HepG2 (cell line): Measurements from ENCODE around the gene SOX9. TPM values are rescaled to one million over a fixed set of nuclear protein-coding genes. Genes with fewer than 3 reads are reported as not detected.
A peak's percentile ranks its signal among the peaks of the same experiment; 100 is the strongest.

ENCODE experiments used
- CBX2 ChIP-seq, 2 experiments: fragments of 200-600 bp in 1 of 2; sonication (generic); formaldehyde crosslinking in 1 of 2; IDR thresholded peaks; 2 replicates each; pipeline versions ENCODE4 v1.7.0 to v1.8.1; 2018 to 2022; ENCODE audit warnings: low read depth in 2 of 2, low read length in 1 of 2, mild to moderate bottlenecking in 1 of 2, missing genetic modification reagents in 1 of 2
- CREB1 ChIP-seq, 2 experiments: fragments of 450-650 bp in 1 of 2; IDR thresholded peaks; 2 replicates each; pipeline ENCODE4 v1.6.1; 2016 to 2017; ENCODE audit warnings: control low read depth in 1 of 2, mild to moderate bottlenecking in 1 of 2, missing compliant biosample characterization in 1 of 2, missing genetic modification characterization in 1 of 2
- DPF2 ChIP-seq: sonication (generic); formaldehyde crosslinking; IDR thresholded peaks from 2 replicates; pipeline ENCODE4 v1.4.0; 2020; ENCODE audit warnings: mild to moderate bottlenecking, low read depth, missing genetic modification reagents, borderline replicate concordance
- EEA1 ChIP-seq: sonication (generic); formaldehyde crosslinking; IDR thresholded peaks from 2 replicates; pipeline ENCODE4 v1.5.1; 2020; ENCODE audit warnings: mild to moderate bottlenecking, missing genetic modification reagents, borderline replicate concordance
- ERF ChIP-seq: IDR thresholded peaks from 2 replicates; pipeline ENCODE4 v1.6.1; 2018; ENCODE audit warnings: missing biosample characterization, missing genetic modification reagents
- KDM3A ChIP-seq: IDR thresholded peaks from 2 replicates; pipeline ENCODE4 v1.6.1; 2018; ENCODE audit warnings: low read depth, missing compliant biosample characterization
- NR2C2 ChIP-seq: sonication (generic); formaldehyde crosslinking; IDR thresholded peaks from 2 replicates; pipeline ENCODE4 v1.4.0; 2020; ENCODE audit warnings: missing genetic modification reagents, mild to moderate bottlenecking, moderate library complexity, borderline replicate concordance
- PRPF4 ChIP-seq: fragments of 200-400 bp; formaldehyde crosslinking; IDR thresholded peaks from 2 replicates; pipeline ENCODE4 v1.6.1; 2016; ENCODE audit warnings: low read length, low read depth; ENCODE audit not compliant: poor library complexity, severe bottlenecking
- TP53 ChIP-seq: sonication (generic); formaldehyde crosslinking; conservative IDR thresholded peaks from 2 replicates; pipeline ENCODE4 v1.4.0; 2020; ENCODE audit warnings: missing genetic modification reagents
- ZMAT3 ChIP-seq: sonication (generic); formaldehyde crosslinking; conservative IDR thresholded peaks from 2 replicates; pipeline ENCODE4 v1.7.0; 2021; ENCODE audit warnings: missing genetic modification reagents
- ZNF224 ChIP-seq: sonication (generic); formaldehyde crosslinking; IDR thresholded peaks from 2 replicates; pipeline ENCODE4 v1.5.0; 2020; ENCODE audit warnings: mild to moderate bottlenecking, missing genetic modification reagents
- ZNF282 ChIP-seq: fragments of 450-650 bp; IDR thresholded peaks from 2 replicates; pipeline ENCODE4 v1.6.1; 2018; ENCODE audit not compliant: partially characterized antibody
- ZNF350 ChIP-seq: sonication (generic); formaldehyde crosslinking; IDR thresholded peaks from 2 replicates; pipeline ENCODE4 v1.4.0; 2020; ENCODE audit warnings: mild to moderate bottlenecking, low read depth, missing genetic modification reagents, borderline replicate concordance
- ZNF737 ChIP-seq: sonication (generic); formaldehyde crosslinking; IDR thresholded peaks from 2 replicates; pipeline ENCODE4 v1.5.0; 2020; ENCODE audit warnings: missing genetic modification reagents, mild to moderate bottlenecking, borderline replicate concordance
- ZNF792 ChIP-seq: IDR thresholded peaks from 2 replicates; pipeline ENCODE4 v1.6.1; 2016
- polyA plus RNA-seq, 8 experiments: library from polyadenylated mRNA; depleted of rRNA in 3 of 8; stranded (reverse) in 7 of 8; unstranded in 1 of 8; fragments of >200 nt; fragmentation: Illumina TruSeq in 4 of 8; extraction: Trizol in 4 of 8; gene quantifications; 2 replicates each; pipeline versions ENCODE4 v1.2.1 to v1.2.3, GENCODE V29; 2011 to 2016; ENCODE audit warnings: low read depth in 4 of 8, missing spikeins in 1 of 8, mixed read lengths in 1 of 8; ENCODE audit not compliant: insufficient read depth in 1 of 8
- total RNA-seq, 5 experiments: library from RNA; depleted of rRNA; stranded (reverse); fragments of >200 nt; fragmentation: Illumina TruSeq; extraction: Trizol; gene quantifications; 2 replicates each; pipeline ENCODE4 v1.2.3, GENCODE V29; 2016; ENCODE audit warnings: low read depth in 1 of 5
- TF ChIP-seq, protein P1 (sequence below): sonication (generic); formaldehyde crosslinking; IDR thresholded peaks from 2 replicates; pipeline ENCODE4 v1.4.0; 2020; ENCODE audit warnings: mild to moderate bottlenecking, low read depth, missing genetic modification reagents
- TF ChIP-seq, protein P2 (sequence below): sonication (generic); formaldehyde crosslinking; IDR thresholded peaks from 2 replicates; pipeline ENCODE4 v1.5.0; 2020; ENCODE audit warnings: mild to moderate bottlenecking, missing genetic modification reagents
- TF ChIP-seq, protein P3 (sequence below): sonication (generic); formaldehyde crosslinking; IDR thresholded peaks from 2 replicates; pipeline ENCODE4 v1.8.0; 2022; ENCODE audit warnings: mild to moderate bottlenecking, missing genetic modification reagents, moderate library complexity
- TF ChIP-seq, protein P4 (sequence below): sonication (generic); formaldehyde crosslinking; IDR thresholded peaks from 2 replicates; pipeline ENCODE4 v1.4.0; 2020; ENCODE audit warnings: missing genetic modification reagents
- TF ChIP-seq, protein P5 (sequence below): sonication (generic); formaldehyde crosslinking; IDR thresholded peaks from 2 replicates; pipeline ENCODE4 v1.5.0; 2020; ENCODE audit warnings: missing genetic modification reagents

Gene SOX9
- total and polyA plus RNA-seq, 2 of the 13 experiments (the other 11 are each of a cell fraction or from before 2014, with no cell fraction given) = 16.1 to 27.6 TPM

DNA sequence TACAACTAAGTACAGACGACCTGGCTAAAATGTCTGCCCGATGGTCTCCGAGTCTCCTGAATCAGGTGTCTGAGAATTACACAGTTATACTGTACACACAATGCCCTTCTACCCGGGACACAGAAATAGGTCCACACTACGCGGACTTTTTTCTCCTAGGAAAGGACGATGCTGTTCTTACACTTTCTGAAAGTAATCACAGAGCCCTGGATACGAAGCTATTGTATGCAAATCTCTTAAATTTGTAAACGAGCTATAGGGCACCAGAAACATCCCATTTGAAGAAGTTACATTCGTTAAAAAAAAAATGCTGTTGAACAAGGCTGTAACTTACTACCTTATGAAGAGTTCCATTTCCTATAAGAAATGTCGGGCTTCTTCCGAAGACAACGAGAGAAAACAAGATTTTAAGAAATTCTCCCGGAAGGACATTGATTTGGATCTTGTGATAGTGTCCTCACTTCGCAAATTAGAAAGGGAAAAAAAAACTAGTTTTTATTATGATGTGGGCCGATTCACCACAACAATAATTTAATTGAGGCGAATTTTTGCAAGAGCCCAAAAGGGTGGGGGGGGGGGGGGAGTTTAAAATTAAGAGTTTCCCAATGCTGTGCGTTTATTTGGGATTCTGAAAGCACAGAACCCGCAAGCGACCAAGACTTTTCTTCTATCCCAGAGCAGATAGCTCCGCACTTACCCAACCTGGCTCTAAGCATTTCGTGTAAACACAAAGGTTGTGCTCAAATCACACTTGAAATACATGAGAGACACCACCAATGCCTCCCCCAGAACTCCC is 1.5 kb upstream of the SOX9 start (continued):
- TF ChIP-seq KDM3A (CRISPR knock-in tag) (no peak), ZNF737 (CRISPR knock-in tag) (no peak), ZNF350 (CRISPR knock-in tag) (no peak), CREB1 (IDR thresholded peaks at IDR 0.05) (no peak), CREB1 (CRISPR knock-in tag; IDR thresholded peaks at IDR 0.05) (0 out of 2 replicates have a peak, but pooled peaks have one; percentile 22), ZMAT3 (CRISPR knock-in tag) (no peak), NR2C2 (CRISPR knock-in tag) (no peak), CBX2 (IDR thresholded peaks at IDR 0.05; ENCODE audit: low read depth, low read length) (peak; percentile 99), CBX2 (CRISPR knock-in tag; IDR thresholded peaks at IDR 0.05; ENCODE audit: low read depth) (no peak), EEA1 (CRISPR knock-in tag) (no peak), ZNF224 (CRISPR knock-in tag) (no peak), PRPF4 (no peak), TP53 (CRISPR knock-in tag) (no peak), ZNF282 (no peak), ERF (0 out of 2 replicates have a peak, but pooled peaks have one; percentile 3), ZNF792 (CRISPR knock-in tag) (no peak), DPF2 (CRISPR knock-in tag) (no peak)
- TF ChIP-seq, protein P1, sequence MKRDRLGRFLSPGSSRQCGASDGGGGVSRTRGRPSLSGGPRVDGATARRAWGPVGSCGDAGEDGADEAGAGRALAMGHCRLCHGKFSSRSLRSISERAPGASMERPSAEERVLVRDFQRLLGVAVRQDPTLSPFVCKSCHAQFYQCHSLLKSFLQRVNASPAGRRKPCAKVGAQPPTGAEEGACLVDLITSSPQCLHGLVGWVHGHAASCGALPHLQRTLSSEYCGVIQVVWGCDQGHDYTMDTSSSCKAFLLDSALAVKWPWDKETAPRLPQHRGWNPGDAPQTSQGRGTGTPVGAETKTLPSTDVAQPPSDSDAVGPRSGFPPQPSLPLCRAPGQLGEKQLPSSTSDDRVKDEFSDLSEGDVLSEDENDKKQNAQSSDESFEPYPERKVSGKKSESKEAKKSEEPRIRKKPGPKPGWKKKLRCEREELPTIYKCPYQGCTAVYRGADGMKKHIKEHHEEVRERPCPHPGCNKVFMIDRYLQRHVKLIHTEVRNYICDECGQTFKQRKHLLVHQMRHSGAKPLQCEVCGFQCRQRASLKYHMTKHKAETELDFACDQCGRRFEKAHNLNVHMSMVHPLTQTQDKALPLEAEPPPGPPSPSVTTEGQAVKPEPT (CRISPR knock-in tag) = no peak
- TF ChIP-seq, protein P2, sequence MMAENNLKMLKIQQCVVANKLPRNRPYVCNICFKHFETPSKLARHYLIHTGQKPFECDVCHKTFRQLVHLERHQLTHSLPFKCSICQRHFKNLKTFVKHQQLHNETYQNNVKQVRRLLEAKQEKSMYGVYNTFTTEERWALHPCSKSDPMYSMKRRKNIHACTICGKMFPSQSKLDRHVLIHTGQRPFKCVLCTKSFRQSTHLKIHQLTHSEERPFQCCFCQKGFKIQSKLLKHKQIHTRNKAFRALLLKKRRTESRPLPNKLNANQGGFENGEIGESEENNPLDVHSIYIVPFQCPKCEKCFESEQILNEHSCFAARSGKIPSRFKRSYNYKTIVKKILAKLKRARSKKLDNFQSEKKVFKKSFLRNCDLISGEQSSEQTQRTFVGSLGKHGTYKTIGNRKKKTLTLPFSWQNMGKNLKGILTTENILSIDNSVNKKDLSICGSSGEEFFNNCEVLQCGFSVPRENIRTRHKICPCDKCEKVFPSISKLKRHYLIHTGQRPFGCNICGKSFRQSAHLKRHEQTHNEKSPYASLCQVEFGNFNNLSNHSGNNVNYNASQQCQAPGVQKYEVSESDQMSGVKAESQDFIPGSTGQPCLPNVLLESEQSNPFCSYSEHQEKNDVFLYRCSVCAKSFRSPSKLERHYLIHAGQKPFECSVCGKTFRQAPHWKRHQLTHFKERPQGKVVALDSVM (CRISPR knock-in tag) = no peak
- TF ChIP-seq, protein P3, sequence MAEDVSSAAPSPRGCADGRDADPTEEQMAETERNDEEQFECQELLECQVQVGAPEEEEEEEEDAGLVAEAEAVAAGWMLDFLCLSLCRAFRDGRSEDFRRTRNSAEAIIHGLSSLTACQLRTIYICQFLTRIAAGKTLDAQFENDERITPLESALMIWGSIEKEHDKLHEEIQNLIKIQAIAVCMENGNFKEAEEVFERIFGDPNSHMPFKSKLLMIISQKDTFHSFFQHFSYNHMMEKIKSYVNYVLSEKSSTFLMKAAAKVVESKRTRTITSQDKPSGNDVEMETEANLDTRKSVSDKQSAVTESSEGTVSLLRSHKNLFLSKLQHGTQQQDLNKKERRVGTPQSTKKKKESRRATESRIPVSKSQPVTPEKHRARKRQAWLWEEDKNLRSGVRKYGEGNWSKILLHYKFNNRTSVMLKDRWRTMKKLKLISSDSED (CRISPR knock-in tag) = no peak
- TF ChIP-seq, protein P4, sequence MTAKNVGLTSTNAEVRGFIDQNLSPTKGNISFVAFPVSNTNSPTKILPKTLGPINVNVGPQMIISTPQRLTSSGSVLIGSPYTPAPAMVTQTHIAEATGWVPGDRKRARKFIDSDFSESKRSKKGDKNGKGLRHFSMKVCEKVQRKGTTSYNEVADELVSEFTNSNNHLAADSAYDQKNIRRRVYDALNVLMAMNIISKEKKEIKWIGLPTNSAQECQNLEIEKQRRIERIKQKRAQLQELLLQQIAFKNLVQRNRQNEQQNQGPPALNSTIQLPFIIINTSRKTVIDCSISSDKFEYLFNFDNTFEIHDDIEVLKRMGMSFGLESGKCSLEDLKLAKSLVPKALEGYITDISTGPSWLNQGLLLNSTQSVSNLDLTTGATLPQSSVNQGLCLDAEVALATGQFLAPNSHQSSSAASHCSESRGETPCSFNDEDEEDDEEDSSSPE (CRISPR knock-in tag) = no peak
- TF ChIP-seq, protein P5, sequence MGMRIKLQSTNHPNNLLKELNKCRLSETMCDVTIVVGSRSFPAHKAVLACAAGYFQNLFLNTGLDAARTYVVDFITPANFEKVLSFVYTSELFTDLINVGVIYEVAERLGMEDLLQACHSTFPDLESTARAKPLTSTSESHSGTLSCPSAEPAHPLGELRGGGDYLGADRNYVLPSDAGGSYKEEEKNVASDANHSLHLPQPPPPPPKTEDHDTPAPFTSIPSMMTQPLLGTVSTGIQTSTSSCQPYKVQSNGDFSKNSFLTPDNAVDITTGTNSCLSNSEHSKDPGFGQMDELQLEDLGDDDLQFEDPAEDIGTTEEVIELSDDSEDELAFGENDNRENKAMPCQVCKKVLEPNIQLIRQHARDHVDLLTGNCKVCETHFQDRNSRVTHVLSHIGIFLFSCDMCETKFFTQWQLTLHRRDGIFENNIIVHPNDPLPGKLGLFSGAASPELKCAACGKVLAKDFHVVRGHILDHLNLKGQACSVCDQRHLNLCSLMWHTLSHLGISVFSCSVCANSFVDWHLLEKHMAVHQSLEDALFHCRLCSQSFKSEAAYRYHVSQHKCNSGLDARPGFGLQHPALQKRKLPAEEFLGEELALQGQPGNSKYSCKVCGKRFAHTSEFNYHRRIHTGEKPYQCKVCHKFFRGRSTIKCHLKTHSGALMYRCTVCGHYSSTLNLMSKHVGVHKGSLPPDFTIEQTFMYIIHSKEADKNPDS (CRISPR knock-in tag) = no peak
